SK-N-SH treated with all-trans-retinoic acid at 6 μM for 48 hours (cell line): Measurements from ENCODE around the gene GRIK1.
"Not testable (repeated sequence)": the region's sequence is repeated elsewhere in the genome, so short reads cannot be mapped to it uniquely, and the experiment has no call there.

Experiments
- ATAC-seq: fragments of 200-7000 bp; cut with Tn5 transposase; 3 replicates; pipeline ENCODE4 v1.9.1; 2020; ENCODE audit warnings: mild to moderate bottlenecking, moderate library complexity
- ARNTL ChIP-seq: fragments of 450-650 bp; formaldehyde crosslinking; IDR thresholded peaks from 2 replicates; pipeline ENCODE4 v1.5.0; 2020; ENCODE audit warnings: low read depth, mild to moderate bottlenecking, moderate library complexity, borderline replicate concordance
- BACH2 ChIP-seq: fragments of 250-450 bp; sonication (Bioruptor Pico); IDR thresholded peaks from 2 replicates; pipeline ENCODE4 v1.9.0; 2021; ENCODE audit warnings: mild to moderate bottlenecking, borderline replicate concordance
- CSDC2 ChIP-seq: fragments of 250-450 bp; sonication (Bioruptor Pico); IDR thresholded peaks from 2 replicates; pipeline ENCODE4 v1.5.0; 2020; ENCODE audit warnings: mild to moderate bottlenecking, moderate library complexity
- ESRRG ChIP-seq: fragments of 250-450 bp; sonication (Bioruptor Pico); IDR thresholded peaks from 2 replicates; pipeline ENCODE4 v1.6.1; 2021; ENCODE audit warnings: mild to moderate bottlenecking
- GLIS3 ChIP-seq: fragments of 250-450 bp; sonication (Bioruptor Pico); IDR thresholded peaks from 2 replicates; pipeline ENCODE4 v1.5.0; 2020; ENCODE audit warnings: mild to moderate bottlenecking, moderate library complexity
- OSR1 ChIP-seq: fragments of 250-450 bp; sonication (Bioruptor Pico); IDR thresholded peaks from 2 replicates; pipeline ENCODE4 v1.8.0; 2022; ENCODE audit warnings: moderate library complexity, mild to moderate bottlenecking, inconsistent platforms
- PPARA ChIP-seq: fragments of 250-450 bp; sonication (Bioruptor Pico); IDR thresholded peaks from 2 replicates; pipeline ENCODE4 v1.5.0; 2020; ENCODE audit warnings: mild to moderate bottlenecking, borderline replicate concordance
- SNAI2 ChIP-seq: fragments of 250-450 bp; sonication (Bioruptor Pico); IDR thresholded peaks from 2 replicates; pipeline ENCODE4 v1.5.0; 2020; ENCODE audit warnings: mild to moderate bottlenecking, moderate library complexity
- TCF4 ChIP-seq: fragments of 250-450 bp; sonication (Bioruptor Pico); IDR thresholded peaks from 2 replicates; pipeline ENCODE4 v1.8.0; 2021; ENCODE audit warnings: mild to moderate bottlenecking, moderate library complexity, borderline replicate concordance
- TOX ChIP-seq: fragments of 250-450 bp; sonication (Bioruptor Pico); IDR thresholded peaks from 2 replicates; pipeline ENCODE4 v1.8.0; 2021; ENCODE audit warnings: mild to moderate bottlenecking, moderate library complexity, borderline replicate concordance
- ZC3H10 ChIP-seq: fragments of 250-450 bp; sonication (Bioruptor Pico); IDR thresholded peaks from 2 replicates; pipeline ENCODE4 v1.5.1; 2021; ENCODE audit warnings: mild to moderate bottlenecking, moderate library complexity
- ZFP3 ChIP-seq: fragments of 250-450 bp; sonication (Bioruptor Pico); IDR thresholded peaks from 2 replicates; pipeline ENCODE4 v1.5.0; 2020; ENCODE audit warnings: mild to moderate bottlenecking, moderate library complexity
- ZFP30 ChIP-seq: fragments of 450-650 bp; formaldehyde crosslinking; IDR thresholded peaks from 2 replicates; pipeline ENCODE4 v1.5.0; 2022; ENCODE audit warnings: mild to moderate bottlenecking, moderate library complexity
- ZNF565 ChIP-seq: fragments of 450-650 bp; formaldehyde crosslinking; conservative IDR thresholded peaks from 2 replicates; pipeline ENCODE4 v1.5.0; 2020; ENCODE audit warnings: low read depth, mild to moderate bottlenecking, moderate library complexity
- ZNF70 ChIP-seq: fragments of 450-650 bp; formaldehyde crosslinking; IDR thresholded peaks from 2 replicates; pipeline ENCODE4 v1.5.0; 2020; ENCODE audit warnings: mild to moderate bottlenecking, moderate library complexity
- ZNF8 ChIP-seq: fragments of 450-650 bp; formaldehyde crosslinking; IDR thresholded peaks from 2 replicates; pipeline ENCODE4 v1.5.0; 2020; ENCODE audit warnings: mild to moderate bottlenecking, moderate library complexity
- TF ChIP-seq, protein P1 (sequence below): fragments of 250-450 bp; sonication (Bioruptor Pico); IDR thresholded peaks from 2 replicates; pipeline ENCODE4 v1.5.0; 2020; ENCODE audit warnings: mild to moderate bottlenecking, moderate library complexity
- TF ChIP-seq, protein P2 (sequence below): fragments of 250-450 bp; sonication (Bioruptor Pico); IDR thresholded peaks from 2 replicates; pipeline ENCODE4 v1.8.0; 2021; ENCODE audit warnings: low read depth, mild to moderate bottlenecking, moderate library complexity, borderline replicate concordance
- TF ChIP-seq, protein P3 (sequence below): fragments of 250-450 bp; sonication (Bioruptor Pico); IDR thresholded peaks from 2 replicates; pipeline ENCODE4 v1.5.1; 2020; ENCODE audit warnings: low read depth, mild to moderate bottlenecking, moderate library complexity

GRIK1 gene

DNA sequence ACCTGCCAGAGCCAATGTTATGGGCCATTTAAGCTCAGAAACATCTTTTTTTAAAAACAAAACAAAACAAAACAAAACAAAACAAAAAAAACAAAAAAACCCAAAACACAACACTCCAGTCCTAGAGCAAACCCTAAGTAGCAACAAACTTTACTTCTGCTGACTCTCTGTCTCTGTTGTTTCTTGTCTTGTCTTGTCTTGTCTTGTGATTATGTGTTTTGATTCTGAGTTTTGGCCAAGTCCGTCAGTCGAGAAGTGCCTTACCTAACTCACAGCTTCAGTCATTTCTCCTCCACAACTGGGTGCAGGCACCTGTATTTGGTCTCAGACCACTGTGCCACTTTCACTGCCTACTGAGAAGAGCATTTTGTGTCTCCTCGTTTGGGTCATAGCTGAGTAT, 333.2 kb downstream of the GRIK1 start:
- ATAC-seq: no peak
- TF ChIP-seq, protein P1, sequence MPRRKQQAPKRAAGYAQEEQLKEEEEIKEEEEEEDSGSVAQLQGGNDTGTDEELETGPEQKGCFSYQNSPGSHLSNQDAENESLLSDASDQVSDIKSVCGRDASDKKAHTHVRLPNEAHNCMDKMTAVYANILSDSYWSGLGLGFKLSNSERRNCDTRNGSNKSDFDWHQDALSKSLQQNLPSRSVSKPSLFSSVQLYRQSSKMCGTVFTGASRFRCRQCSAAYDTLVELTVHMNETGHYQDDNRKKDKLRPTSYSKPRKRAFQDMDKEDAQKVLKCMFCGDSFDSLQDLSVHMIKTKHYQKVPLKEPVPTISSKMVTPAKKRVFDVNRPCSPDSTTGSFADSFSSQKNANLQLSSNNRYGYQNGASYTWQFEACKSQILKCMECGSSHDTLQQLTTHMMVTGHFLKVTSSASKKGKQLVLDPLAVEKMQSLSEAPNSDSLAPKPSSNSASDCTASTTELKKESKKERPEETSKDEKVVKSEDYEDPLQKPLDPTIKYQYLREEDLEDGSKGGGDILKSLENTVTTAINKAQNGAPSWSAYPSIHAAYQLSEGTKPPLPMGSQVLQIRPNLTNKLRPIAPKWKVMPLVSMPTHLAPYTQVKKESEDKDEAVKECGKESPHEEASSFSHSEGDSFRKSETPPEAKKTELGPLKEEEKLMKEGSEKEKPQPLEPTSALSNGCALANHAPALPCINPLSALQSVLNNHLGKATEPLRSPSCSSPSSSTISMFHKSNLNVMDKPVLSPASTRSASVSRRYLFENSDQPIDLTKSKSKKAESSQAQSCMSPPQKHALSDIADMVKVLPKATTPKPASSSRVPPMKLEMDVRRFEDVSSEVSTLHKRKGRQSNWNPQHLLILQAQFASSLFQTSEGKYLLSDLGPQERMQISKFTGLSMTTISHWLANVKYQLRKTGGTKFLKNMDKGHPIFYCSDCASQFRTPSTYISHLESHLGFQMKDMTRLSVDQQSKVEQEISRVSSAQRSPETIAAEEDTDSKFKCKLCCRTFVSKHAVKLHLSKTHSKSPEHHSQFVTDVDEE (CRISPR knock-in tag): no peak
- TF ChIP-seq ZFP30 (no peak), ZC3H10 (CRISPR knock-in tag) (no peak), CSDC2 (CRISPR knock-in tag) (no peak), SNAI2 (CRISPR knock-in tag) (no peak), ZNF565 (CRISPR knock-in tag) (no peak), GLIS3 (CRISPR knock-in tag) (no peak), TOX (no peak)

DNA sequence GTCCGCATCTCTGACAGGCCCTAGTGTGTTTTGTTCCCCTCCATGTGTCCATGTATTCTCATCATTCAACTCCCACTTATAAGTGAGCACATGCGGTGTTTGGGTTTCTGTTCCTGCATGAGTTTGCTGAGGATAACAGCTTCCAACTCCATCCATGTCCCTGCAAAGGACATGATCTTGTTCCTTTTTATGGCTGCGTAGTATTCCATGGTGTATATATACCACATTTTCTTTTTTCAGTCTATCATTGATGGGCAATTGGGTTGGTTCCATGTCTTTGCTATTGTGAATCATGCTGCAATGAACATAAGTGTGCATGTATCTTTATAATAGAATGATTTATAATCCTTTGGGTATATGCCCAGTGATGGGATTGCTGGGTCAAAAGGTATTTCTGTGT, 334.6 kb downstream of the GRIK1 start:
- not testable (repeated sequence) for ATAC-seq

DNA sequence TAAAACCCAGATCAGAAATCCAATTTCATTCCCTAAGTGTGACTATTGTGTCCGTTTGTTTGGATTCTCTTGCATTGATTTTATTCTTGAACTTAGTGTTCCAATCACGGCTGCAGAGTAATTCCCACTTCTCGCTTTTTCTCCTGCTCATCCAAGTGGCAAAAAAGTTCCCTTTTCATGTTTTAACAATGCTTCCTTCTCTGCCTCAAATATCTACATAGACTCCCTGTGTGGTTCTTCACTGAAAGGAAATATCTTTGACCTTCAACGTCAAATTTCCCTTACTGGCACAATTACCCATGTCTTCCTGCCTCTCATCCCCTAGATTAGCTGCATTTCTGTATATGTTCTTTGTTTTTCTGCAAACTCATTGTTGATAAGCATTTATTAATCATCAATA, 335.7 kb downstream of the GRIK1 start:
- no peak for ATAC-seq
- TF ChIP-seq ZFP3 (CRISPR knock-in tag): no peak
- no peak for TF ChIP-seq TOX
- TF ChIP-seq BACH2: no peak
- no peak for TF ChIP-seq ZFP30
- TF ChIP-seq ZNF8: no peak
- TF ChIP-seq, protein P1 (CRISPR knock-in tag): no peak
- no peak for TF ChIP-seq ZC3H10 (CRISPR knock-in tag)
- TF ChIP-seq, protein P2, sequence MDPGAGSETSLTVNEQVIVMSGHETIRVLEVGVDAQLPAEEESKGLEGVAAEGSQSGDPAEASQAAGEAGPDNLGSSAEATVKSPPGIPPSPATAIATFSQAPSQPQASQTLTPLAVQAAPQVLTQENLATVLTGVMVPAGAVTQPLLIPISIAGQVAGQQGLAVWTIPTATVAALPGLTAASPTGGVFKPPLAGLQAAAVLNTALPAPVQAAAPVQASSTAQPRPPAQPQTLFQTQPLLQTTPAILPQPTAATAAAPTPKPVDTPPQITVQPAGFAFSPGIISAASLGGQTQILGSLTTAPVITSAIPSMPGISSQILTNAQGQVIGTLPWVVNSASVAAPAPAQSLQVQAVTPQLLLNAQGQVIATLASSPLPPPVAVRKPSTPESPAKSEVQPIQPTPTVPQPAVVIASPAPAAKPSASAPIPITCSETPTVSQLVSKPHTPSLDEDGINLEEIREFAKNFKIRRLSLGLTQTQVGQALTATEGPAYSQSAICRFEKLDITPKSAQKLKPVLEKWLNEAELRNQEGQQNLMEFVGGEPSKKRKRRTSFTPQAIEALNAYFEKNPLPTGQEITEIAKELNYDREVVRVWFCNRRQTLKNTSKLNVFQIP (CRISPR knock-in tag): no peak
- TF ChIP-seq, protein P3, sequence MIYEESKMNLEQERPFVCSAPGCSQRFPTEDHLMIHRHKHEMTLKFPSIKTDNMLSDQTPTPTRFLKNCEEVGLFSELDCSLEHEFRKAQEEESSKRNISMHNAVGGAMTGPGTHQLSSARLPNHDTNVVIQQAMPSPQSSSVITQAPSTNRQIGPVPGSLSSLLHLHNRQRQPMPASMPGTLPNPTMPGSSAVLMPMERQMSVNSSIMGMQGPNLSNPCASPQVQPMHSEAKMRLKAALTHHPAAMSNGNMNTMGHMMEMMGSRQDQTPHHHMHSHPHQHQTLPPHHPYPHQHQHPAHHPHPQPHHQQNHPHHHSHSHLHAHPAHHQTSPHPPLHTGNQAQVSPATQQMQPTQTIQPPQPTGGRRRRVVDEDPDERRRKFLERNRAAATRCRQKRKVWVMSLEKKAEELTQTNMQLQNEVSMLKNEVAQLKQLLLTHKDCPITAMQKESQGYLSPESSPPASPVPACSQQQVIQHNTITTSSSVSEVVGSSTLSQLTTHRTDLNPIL (CRISPR knock-in tag): no peak
- TF ChIP-seq ARNTL: no peak
- TF ChIP-seq ESRRG (CRISPR knock-in tag): no peak
- TF ChIP-seq SNAI2 (CRISPR knock-in tag): no peak
- TF ChIP-seq ZNF70: no peak
- TF ChIP-seq CSDC2 (CRISPR knock-in tag): no peak
- TF ChIP-seq TCF4: no peak

DNA sequence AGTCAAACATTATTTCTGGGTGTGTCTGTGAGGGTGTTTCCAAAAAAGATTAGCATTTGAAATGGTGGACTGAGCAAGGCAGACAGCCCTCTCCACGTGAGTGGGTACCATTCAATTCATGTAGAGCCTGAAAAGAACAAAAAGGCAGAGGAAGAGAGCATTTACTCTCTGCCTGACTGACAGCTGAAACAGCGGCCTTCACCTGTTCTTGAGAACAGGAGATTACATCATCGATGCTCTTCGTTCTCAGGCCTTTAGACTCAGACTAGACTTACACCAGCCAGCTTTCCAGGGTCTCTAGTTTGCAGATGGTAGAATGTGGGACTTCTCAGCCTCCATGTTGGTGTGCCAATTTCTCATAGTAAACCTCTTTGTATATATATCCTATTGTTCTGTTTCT, 338.7 kb downstream of the GRIK1 start:
- TF ChIP-seq ZNF70 (no peak), ZFP3 (CRISPR knock-in tag) (no peak), OSR1 (no peak), ESRRG (CRISPR knock-in tag) (no peak), ZFP30 (no peak), PPARA (CRISPR knock-in tag) (no peak)
- TF ChIP-seq, protein P3 (CRISPR knock-in tag): no peak
- TF ChIP-seq, all 23 proteins: peak for 0
- no peak for ATAC-seq
